Nucleus accumbens (tissue), 56 donors: ENCODE data around the gene PJA2.
"Not testable (repeated sequence)": the region's sequence is repeated elsewhere in the genome, so short reads cannot be mapped to it uniquely, and the experiment has no call there.

Experiments used
- DNase-seq, 56 donors: peaks; one replicate each; lab custom pipeline; 2025; lab: John Stamatoyannopoulos, UW

The PJA2 gene

GRCh38 chr5:109409844-109410388 is at the start of gene PJA2:
Gene PJA2, minus strand, starts transcription at chr5:109409974. Its CDS starts 26,541 bp downstream, at chr5:109383433.
- peak; percentile 84 to 100 (median 99) for DNase-seq

GRCh38 chr5:109455598-109456096 is 45.9 kb upstream of the PJA2 start:
- DNase-seq: peak in 5 of 56 donors; percentile 3 to 25 (median 7)

GRCh38 chr5:109454731-109455505 is 45.1 kb upstream of the PJA2 start:
- no peak for DNase-seq

- DNase-seq: no peak
Measured at GRCh38 chr5:109453251-109453650, 43.5 kb upstream of the PJA2 start.

- DNase-seq: peak in 1 of 56 donors; percentile 6
Measured at GRCh38 chr5:109452661-109453060, 42.9 kb upstream of the PJA2 start.

GRCh38 chr5:109451146-109451545 is 41.4 kb upstream of the PJA2 start:
- peak in 48 of 56 donors; percentile 4 to 86 (median 50) for DNase-seq

GRCh38 chr5:109450129-109450877 is 40.5 kb upstream of the PJA2 start:
- DNase-seq: no peak

- DNase-seq: no peak
Measured at GRCh38 chr5:109448838-109449237, 39.1 kb upstream of the PJA2 start.

- no peak for DNase-seq
Measured at GRCh38 chr5:109439590-109439989, 29.8 kb upstream of the PJA2 start.

GRCh38 chr5:109426075-109426474 is 16.3 kb upstream of the PJA2 start:
- no peak for DNase-seq

- DNase-seq: not testable (repeated sequence)
Measured at GRCh38 chr5:109425521-109425920, 15.7 kb upstream of the PJA2 start.

GRCh38 chr5:109421956-109422355 is 12.2 kb upstream of the PJA2 start:
- DNase-seq: no peak

- no peak for DNase-seq
Measured at GRCh38 chr5:109418712-109419352, 9.1 kb upstream of the PJA2 start.

GRCh38 chr5:109416882-109417281 is 7.1 kb upstream of the PJA2 start:
- no peak for DNase-seq

- not testable (repeated sequence) for DNase-seq
Measured at GRCh38 chr5:109413921-109414461, 4.2 kb upstream of the PJA2 start.

GRCh38 chr5:109413458-109413857 is 3.7 kb upstream of the PJA2 start:
- peak in 12 of 56 donors; percentile 1 to 39 (median 6) for DNase-seq

GRCh38 chr5:109412981-109413402 is 3.2 kb upstream of the PJA2 start:
- peak in 16 of 56 donors; percentile 1 to 60 (median 9) for DNase-seq

GRCh38 chr5:109411627-109412026 is 1.9 kb upstream of the PJA2 start:
- DNase-seq: no peak

- DNase-seq: no peak
Measured at GRCh38 chr5:109411149-109411514, 1.4 kb upstream of the PJA2 start.

- peak in 52 of 56 donors; percentile 9 to 88 (median 60) for DNase-seq
Measured at GRCh38 chr5:109410389-109411148, 795 bp upstream of the PJA2 start.
